Testis (tissue), 2 donors: Measurements from ENCODE around the gene EVC.

Source experiments
- POLR2A ChIP-seq: fragments of 450-650 bp; IDR thresholded peaks from one replicate; pipeline ENCODE4 v1.6.1; 2017; ENCODE audit warnings: antibody characterized with exemption, mild to moderate bottlenecking, moderate library complexity
- TF ChIP-seq, protein P1 (sequence below), 3 experiments: fragments of 450-650 bp in 2 of 3; fragments of 200-600 bp in 1 of 3; sonication (generic) in 1 of 3; IDR thresholded peaks; one replicate each; pipeline ENCODE4 v1.5.1; 2016 to 2019; ENCODE audit warnings: antibody characterized with exemption in 3 of 3, mild to moderate bottlenecking in 2 of 3, moderate library complexity in 1 of 3

DNA sequence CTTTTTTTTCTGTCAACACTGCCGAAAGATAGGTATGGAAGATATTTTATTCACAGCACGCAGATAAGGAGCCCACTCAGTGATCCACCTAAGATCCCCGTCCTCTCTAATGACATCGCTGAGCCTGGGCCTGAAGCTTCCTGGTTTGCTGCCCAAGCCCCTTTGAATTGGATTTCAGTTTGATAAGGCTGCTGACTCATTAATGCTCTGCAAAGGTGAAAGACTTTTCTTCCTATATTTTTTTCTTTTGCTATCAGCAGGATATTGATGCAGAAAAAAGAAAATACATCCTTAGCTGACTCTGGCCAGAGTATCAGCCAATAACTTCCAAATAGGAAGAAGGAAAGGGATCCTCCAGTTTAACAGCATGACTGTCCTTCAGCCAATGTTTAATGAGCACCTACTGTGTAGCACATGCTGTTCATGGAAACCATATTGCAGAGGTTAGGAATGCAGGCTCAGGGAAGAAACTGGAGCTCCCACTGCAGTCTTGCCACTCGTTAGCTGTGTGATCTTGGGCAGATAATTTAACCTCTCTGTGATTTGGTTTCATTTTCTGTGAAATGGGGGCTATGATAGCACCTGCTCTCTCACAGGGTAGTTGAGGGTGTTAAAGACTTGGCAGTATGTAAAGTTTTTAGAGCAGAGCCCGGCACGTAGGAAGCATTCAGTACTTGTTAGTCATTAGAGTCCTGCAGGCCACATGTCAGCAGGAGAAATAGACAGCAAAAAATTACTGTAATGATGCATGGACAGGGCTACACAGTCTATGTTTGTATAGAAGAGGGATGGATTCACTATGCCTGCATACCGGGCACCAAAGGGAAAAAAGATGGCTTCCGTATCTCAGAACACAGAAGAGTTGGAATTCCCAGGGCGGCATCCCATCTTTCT lies 39.3 kb downstream of the EVC start:
- TF ChIP-seq, protein P1, sequence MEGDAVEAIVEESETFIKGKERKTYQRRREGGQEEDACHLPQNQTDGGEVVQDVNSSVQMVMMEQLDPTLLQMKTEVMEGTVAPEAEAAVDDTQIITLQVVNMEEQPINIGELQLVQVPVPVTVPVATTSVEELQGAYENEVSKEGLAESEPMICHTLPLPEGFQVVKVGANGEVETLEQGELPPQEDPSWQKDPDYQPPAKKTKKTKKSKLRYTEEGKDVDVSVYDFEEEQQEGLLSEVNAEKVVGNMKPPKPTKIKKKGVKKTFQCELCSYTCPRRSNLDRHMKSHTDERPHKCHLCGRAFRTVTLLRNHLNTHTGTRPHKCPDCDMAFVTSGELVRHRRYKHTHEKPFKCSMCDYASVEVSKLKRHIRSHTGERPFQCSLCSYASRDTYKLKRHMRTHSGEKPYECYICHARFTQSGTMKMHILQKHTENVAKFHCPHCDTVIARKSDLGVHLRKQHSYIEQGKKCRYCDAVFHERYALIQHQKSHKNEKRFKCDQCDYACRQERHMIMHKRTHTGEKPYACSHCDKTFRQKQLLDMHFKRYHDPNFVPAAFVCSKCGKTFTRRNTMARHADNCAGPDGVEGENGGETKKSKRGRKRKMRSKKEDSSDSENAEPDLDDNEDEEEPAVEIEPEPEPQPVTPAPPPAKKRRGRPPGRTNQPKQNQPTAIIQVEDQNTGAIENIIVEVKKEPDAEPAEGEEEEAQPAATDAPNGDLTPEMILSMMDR (IDR thresholded peaks at IDR 0.05) = no peak
- TF ChIP-seq POLR2A = no peak
